ENCODE results near the gene PPM1L. TPM values are rescaled to one million over a fixed set of nuclear protein-coding genes. Genes with fewer than 3 reads are reported as not detected.

The PPM1L gene
- polyA plus RNA-seq, 1 experiment: 0.66 TPM

GRCh38 chr3:161064413-161064812 is 308.4 kb downstream of the PPM1L start:
- DNase-seq (ENCODE audit: low read depth): no peak
- ChIA-PET CTCF (no interaction called here), POLR2A (no interaction called here)
- Histone ChIP-seq H3K4me3 (ENCODE audit: low read depth, low read length) (no peak overlapping the region), H3K36me3 (ENCODE audit: control insufficient read depth, insufficient read depth, low read length) (no peaks in the 10 kb centered on the region), H3K27me3 (ENCODE audit: control insufficient read depth, insufficient read depth, low read length) (no peaks in the 10 kb centered on the region)
- TF ChIP-seq CTCF (IDR thresholded peaks at IDR 0.05; ENCODE audit: insufficient read depth, low read depth, low read length): no peak

GRCh38 chr3:161066930-161067329 is 310.9 kb downstream of the PPM1L start:
- Histone ChIP-seq H3K36me3 (ENCODE audit: control insufficient read depth, insufficient read depth, low read length) (no peaks in the 10 kb centered on the region), H3K27me3 (ENCODE audit: control insufficient read depth, insufficient read depth, low read length) (no peaks in the 10 kb centered on the region), H3K4me3 (ENCODE audit: low read depth, low read length) (no peak overlapping the region)
- no peak for DNase-seq (ENCODE audit: low read depth)
- POLR2A ChIA-PET: no interaction called here
- no peak for TF ChIP-seq CTCF (IDR thresholded peaks at IDR 0.05; ENCODE audit: insufficient read depth, low read depth, low read length)
- CTCF ChIA-PET: no interaction called here

DNA sequence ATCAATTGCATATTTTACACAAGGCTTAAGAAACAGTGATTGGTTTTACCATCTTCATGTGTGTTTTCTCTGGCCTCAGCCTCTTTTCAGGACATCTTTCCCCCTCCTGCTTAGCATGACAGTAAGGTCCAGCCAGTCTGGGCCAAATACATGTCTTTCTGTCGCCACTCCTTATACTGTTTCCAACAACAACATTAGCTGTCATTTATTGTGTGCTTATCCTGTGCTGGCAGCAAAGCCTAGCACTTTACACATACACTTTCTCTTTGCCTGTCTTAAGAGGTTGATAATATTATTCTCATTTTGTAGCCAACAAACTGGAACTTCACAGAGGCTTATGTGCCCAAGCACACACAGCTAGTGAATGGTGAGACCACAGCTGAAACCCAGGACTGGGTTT is 311.3 kb downstream of the PPM1L start:
- Histone ChIP-seq H3K27me3 (ENCODE audit: control insufficient read depth, insufficient read depth, low read length) (no peaks in the 10 kb centered on the region), H3K36me3 (ENCODE audit: control insufficient read depth, insufficient read depth, low read length) (no peaks in the 10 kb centered on the region), H3K4me3 (ENCODE audit: low read depth, low read length) (no peak overlapping the region)
- CTCF ChIA-PET: no interaction called here
- POLR2A ChIA-PET: no interaction called here
- no peak for DNase-seq (ENCODE audit: low read depth)
- no peak for TF ChIP-seq CTCF (IDR thresholded peaks at IDR 0.05; ENCODE audit: insufficient read depth, low read depth, low read length)

DNA sequence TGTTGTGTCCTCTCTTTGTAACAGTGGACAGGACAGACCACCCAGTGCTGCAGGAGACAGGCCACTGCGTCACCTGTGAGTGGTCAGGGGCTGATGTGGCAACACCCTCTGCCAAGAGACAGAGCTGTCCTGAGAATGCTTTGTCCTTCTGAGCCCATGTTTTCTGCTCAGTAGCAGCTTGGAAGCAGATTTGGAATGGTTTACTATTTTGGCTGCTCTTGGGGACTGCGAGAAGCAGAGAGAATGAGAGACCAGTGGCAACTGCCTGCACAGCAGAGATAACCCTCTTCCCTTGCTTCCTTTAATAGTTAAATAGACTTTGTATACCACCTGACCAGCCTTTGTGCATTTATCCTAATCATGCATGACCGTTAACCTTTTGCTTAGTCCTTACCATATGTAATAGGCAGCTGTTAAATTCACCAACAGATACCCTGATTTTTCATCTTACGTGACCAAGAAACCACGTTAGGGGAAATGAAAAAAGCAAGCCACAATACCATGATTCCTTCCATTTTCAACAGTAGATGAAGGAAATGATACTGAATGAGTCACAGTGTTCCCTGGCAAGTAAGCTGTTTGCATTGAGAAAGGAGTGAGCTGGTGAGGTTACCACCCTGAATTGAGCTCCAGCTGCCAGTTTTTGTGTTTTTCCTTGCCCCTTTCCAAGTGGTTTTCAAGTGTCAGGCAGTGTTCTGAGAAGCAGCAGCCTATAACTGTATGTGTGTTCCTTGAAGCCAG is 313.6 kb downstream of the PPM1L start:
- H3K4me3 ChIP-seq (ENCODE audit: low read depth, low read length): no peak overlapping the region
- ChIA-PET POLR2A (interaction anchor here (0.6 kb wide), 1 partner anchor 53 kb away, joined by 3 read pairs; no protein-coding TSS in a partner anchor), CTCF (no interaction called here)
- H3K27me3 ChIP-seq (ENCODE audit: control insufficient read depth, insufficient read depth, low read length): no peaks in the 10 kb centered on the region
- H3K36me3 ChIP-seq (ENCODE audit: control insufficient read depth, insufficient read depth, low read length): no peaks in the 10 kb centered on the region
- DNase-seq (ENCODE audit: low read depth): peak; percentile 2
- TF ChIP-seq CTCF (IDR thresholded peaks at IDR 0.05; ENCODE audit: insufficient read depth, low read depth, low read length): no peak

GRCh38 chr3:161070252-161070930 is 314.4 kb downstream of the PPM1L start:
- CTCF ChIA-PET: no interaction called here
- Histone ChIP-seq H3K27me3 (ENCODE audit: control insufficient read depth, insufficient read depth, low read length) (no peaks in the 10 kb centered on the region), H3K4me3 (ENCODE audit: low read depth, low read length) (no peak overlapping the region), H3K36me3 (ENCODE audit: control insufficient read depth, insufficient read depth, low read length) (no peaks in the 10 kb centered on the region)
- DNase-seq (ENCODE audit: low read depth): no peak
- TF ChIP-seq CTCF (IDR thresholded peaks at IDR 0.05; ENCODE audit: insufficient read depth, low read depth, low read length): no peak
- POLR2A ChIA-PET: interaction anchor here (0.6 kb wide), 1 partner anchor 53 kb away, joined by 3 read pairs; no protein-coding TSS in a partner anchor
